ENCODE measurements around the gene GJB1. TPM values are rescaled to one million over a fixed set of nuclear protein-coding genes. Genes with fewer than 3 reads are reported as not detected.
A peak's percentile ranks its signal among the peaks of the same experiment; 100 is the strongest.

GJB1 gene
- total and polyA plus RNA-seq, 11 donors = not detected

- Histone ChIP-seq H3K4me3 (no peak overlapping the region), H3K9me3 (no peaks in the 10 kb centered on the region), H3K4me1 (peaks cover 0 to 12% (median 0%) of the 10 kb centered on the region in 12 donors), H3K36me3 (no peaks in the 10 kb centered on the region), H3K27ac (no peak overlapping the region), H3K27me3 (peaks cover 0 to 8% (median 0%) of the 10 kb centered on the region in 9 donors)
- DNase-seq (no peak), ATAC-seq (no peak)
- intact Hi-C loops (cut with DNase I) = loop anchor here in 3 of 10 donors (5.0 kb wide), 1 partner anchor 88 kb away; the partner anchor contains the start of gene FOXO4 (in 3 of the 3)
- TF ChIP-seq CTCF (IDR thresholded peaks at IDR 0.05) (no peak), POLR2A (IDR thresholded peaks at IDR 0.05) (no peak)
- 63 to 78% (median 70%) methylated on average over 4 of the region's 4 CpGs for WGBS, 4 donors
These were observed 38.1 kb upstream of the GJB1 start for GRCh38 chrX:71184803-71185495.

GRCh38 chrX:71191248-71191647 lies 31.8 kb upstream of the GJB1 start:
- intact Hi-C loops (cut with DNase I) = no loop called here
- Histone ChIP-seq H3K9me3 (no peaks in the 10 kb centered on the region), H3K36me3 (no peaks in the 10 kb centered on the region), H3K4me1 (no peaks in the 10 kb centered on the region), H3K27me3 (no peaks in the 10 kb centered on the region), H3K4me3 (no peak overlapping the region), H3K27ac (no peak overlapping the region)
- no peak for DNase-seq
- ATAC-seq = no peak
- no peak for TF ChIP-seq POLR2A (IDR thresholded peaks at IDR 0.05)
- no peak for TF ChIP-seq CTCF (IDR thresholded peaks at IDR 0.05)

GRCh38 chrX:71195964-71196649 lies 26.9 kb upstream of the GJB1 start:
- no peaks in the 10 kb centered on the region for H3K9me3 ChIP-seq
- peak overlapping the region in 1 of 12 donors; percentile 67 for H3K27ac ChIP-seq
- DNase-seq (no peak), ATAC-seq (no peak)
- TF ChIP-seq POLR2A (IDR thresholded peaks at IDR 0.05) (no peak), CTCF (IDR thresholded peaks at IDR 0.05) (no peak)
- no peaks in the 10 kb centered on the region for H3K4me1 ChIP-seq
- intact Hi-C loops (cut with DNase I) = no loop called here
- H3K27me3 ChIP-seq = no peaks in the 10 kb centered on the region
- WGBS, 4 donors = 62 to 68% (median 65%) methylated on average over 4 of the region's 4 CpGs
- peak overlapping the region in 1 of 12 donors; percentile 55 for H3K4me3 ChIP-seq
- no peaks in the 10 kb centered on the region for H3K36me3 ChIP-seq

GRCh38 chrX:71198066-71198465 lies 25.0 kb upstream of the GJB1 start:
- H3K27me3 ChIP-seq = no peaks in the 10 kb centered on the region
- WGBS, 4 donors = 51 to 61% (median 59%) methylated on average over 3 of the region's 3 CpGs
- H3K36me3 ChIP-seq = no peaks in the 10 kb centered on the region
- no peaks in the 10 kb centered on the region for H3K9me3 ChIP-seq
- intact Hi-C loops (cut with DNase I) = no loop called here
- no peak for DNase-seq
- peak overlapping the region in 1 of 12 donors; percentile 67 for H3K27ac ChIP-seq
- ATAC-seq = no peak
- no peaks in the 10 kb centered on the region for H3K4me1 ChIP-seq
- TF ChIP-seq POLR2A (IDR thresholded peaks at IDR 0.05) (no peak), CTCF (IDR thresholded peaks at IDR 0.05) (no peak)
- H3K4me3 ChIP-seq = peak overlapping the region in 3 of 12 donors; percentile 25 to 55 (median 35)

Data from heart left ventricle (tissue), 16 donors.